GM12892 (cell line): ENCODE results near the gene NSDHL.

ENCODE experiments used
- POLR2A ChIP-seq: IDR thresholded peaks from 2 replicates; pipeline ENCODE4 v1.6.1; 2011; ENCODE audit warnings: low read depth, low read length, control low read depth
- POLR2AphosphoS5 ChIP-seq: IDR thresholded peaks from 2 replicates; pipeline ENCODE4 v1.6.1; 2011; ENCODE audit warnings: low read depth, low read length, control low read depth
- TAF1 ChIP-seq: IDR thresholded peaks from 2 replicates; pipeline ENCODE4 v1.6.1; 2011; ENCODE audit warnings: low read depth, mild to moderate bottlenecking, control low read depth, low read length, borderline replicate concordance

DNA sequence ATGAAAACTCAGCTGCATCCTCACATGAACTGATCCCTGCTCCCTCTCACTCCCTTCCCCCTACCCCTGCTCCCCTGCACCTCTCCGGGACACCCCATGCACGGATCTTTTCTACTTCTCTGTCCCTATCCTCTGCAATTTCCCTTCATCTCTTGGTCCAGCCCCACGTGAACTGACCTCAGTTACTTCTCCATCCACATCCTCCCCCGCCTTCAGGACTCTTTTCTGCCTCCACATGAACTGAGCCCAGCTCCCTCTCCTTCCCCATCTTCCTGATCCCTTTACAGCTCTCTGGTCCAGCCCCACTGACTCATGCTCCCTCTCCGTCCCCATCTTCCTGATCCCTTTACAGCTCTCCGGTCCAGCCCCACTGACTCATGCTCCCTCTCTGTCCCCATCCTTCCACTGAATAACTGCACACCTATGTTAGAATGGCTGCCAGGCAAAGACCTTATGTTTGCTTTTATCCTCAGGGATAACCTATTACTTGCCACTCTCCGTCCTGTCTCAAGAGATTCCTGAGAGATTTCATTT is 6.0 kb upstream of the NSDHL start:
- TF ChIP-seq POLR2A (no peak), POLR2AphosphoS5 (no peak), TAF1 (no peak)
